ENCODE measurements around the gene SLC24A3.

Gene SLC24A3

GRCh38 chr20:19423900-19424620 lies 211.6 kb downstream of the SLC24A3 start:
- no peak for DNase-seq (ENCODE audit: low read depth, low spot score)
- in situ Hi-C loops (cut with HindIII; ENCODE audit: low sequenced_read_pairs) = no loop called here
- TF ChIP-seq CTCF (IDR thresholded peaks at IDR 0.05; ENCODE audit: low read depth, low read length) = no peak
- no peak overlapping the region for H3K4me3 ChIP-seq (ENCODE audit: low read depth, low read length)

- no peak for TF ChIP-seq CTCF (IDR thresholded peaks at IDR 0.05; ENCODE audit: low read depth, low read length)
- in situ Hi-C loops (cut with HindIII; ENCODE audit: low sequenced_read_pairs) = no loop called here
- no peak overlapping the region for H3K4me3 ChIP-seq (ENCODE audit: low read depth, low read length)
- DNase-seq (ENCODE audit: low read depth, low spot score) = no peak
Observed at GRCh38 chr20:19426356-19426755, 213.9 kb downstream of the SLC24A3 start.

- no peak for DNase-seq (ENCODE audit: low read depth, low spot score)
- H3K4me3 ChIP-seq (ENCODE audit: low read depth, low read length) = no peak overlapping the region
- in situ Hi-C loops (cut with HindIII; ENCODE audit: low sequenced_read_pairs) = no loop called here
- no peak for TF ChIP-seq CTCF (IDR thresholded peaks at IDR 0.05; ENCODE audit: low read depth, low read length)
Observed at GRCh38 chr20:19427480-19427879, 215.0 kb downstream of the SLC24A3 start.

- no peak for DNase-seq (ENCODE audit: low read depth, low spot score)
- in situ Hi-C loops (cut with HindIII; ENCODE audit: low sequenced_read_pairs) = no loop called here
- TF ChIP-seq CTCF (IDR thresholded peaks at IDR 0.05; ENCODE audit: low read depth, low read length) = no peak
- no peak overlapping the region for H3K4me3 ChIP-seq (ENCODE audit: low read depth, low read length)
Observed at GRCh38 chr20:19427913-19428312, 215.5 kb downstream of the SLC24A3 start.

- in situ Hi-C loops (cut with HindIII; ENCODE audit: low sequenced_read_pairs) = no loop called here
- no peak for DNase-seq (ENCODE audit: low read depth, low spot score)
- H3K4me3 ChIP-seq (ENCODE audit: low read depth, low read length) = no peak overlapping the region
- TF ChIP-seq CTCF (IDR thresholded peaks at IDR 0.05; ENCODE audit: low read depth, low read length) = no peak
Observed at GRCh38 chr20:19428324-19428723, 215.9 kb downstream of the SLC24A3 start.

- H3K4me3 ChIP-seq (ENCODE audit: low read depth, low read length) = no peak overlapping the region
- no peak for DNase-seq (ENCODE audit: low read depth, low spot score)
- TF ChIP-seq CTCF (IDR thresholded peaks at IDR 0.05; ENCODE audit: low read depth, low read length) = no peak
- in situ Hi-C loops (cut with HindIII; ENCODE audit: low sequenced_read_pairs) = no loop called here
Observed at GRCh38 chr20:19429538-19429937, 217.1 kb downstream of the SLC24A3 start.

Data from astrocyte of the spinal cord (primary cell).